ENCODE measurements around the gene FRMPD2.
"Not testable (repeated sequence)": the region's sequence is repeated elsewhere in the genome, so short reads cannot be mapped to it uniquely, and the experiment has no call there.

The FRMPD2 gene

GRCh38 chr10:48139953-48140850 lies 134.3 kb downstream of the FRMPD2 start:
- H3K27ac ChIP-seq (ENCODE audit: low read depth, low read length); H3F3A ChIP-seq (ENCODE audit: control insufficient read depth, insufficient read depth); H3K4me1 ChIP-seq (ENCODE audit: control insufficient read depth, low read length); H3K4me3 ChIP-seq (ENCODE audit: low read length); H3K27me3 ChIP-seq (ENCODE audit: control insufficient read depth, low read length); H3K9me3 ChIP-seq (ENCODE audit: control insufficient read depth, insufficient read depth, low read length); H3K36me3 ChIP-seq (ENCODE audit: control insufficient read depth, low read length); H3K4me2 ChIP-seq (ENCODE audit: low read length); H4K20me1 ChIP-seq (ENCODE audit: control insufficient read depth, insufficient read depth, low read depth, low read length); H3K79me2 ChIP-seq (ENCODE audit: control insufficient read depth, low read length); H3K9me2 ChIP-seq (replicated peaks; ENCODE audit: control insufficient read depth, low read length): not testable (repeated sequence)

GRCh38 chr10:48128954-48129353 lies 145.5 kb downstream of the FRMPD2 start:
- not testable (repeated sequence) for H3K27me3 ChIP-seq (ENCODE audit: control insufficient read depth, low read length); H3K36me3 ChIP-seq (ENCODE audit: control insufficient read depth, low read length); H3K79me2 ChIP-seq (ENCODE audit: control insufficient read depth, low read length); H3K4me3 ChIP-seq (ENCODE audit: low read length); H3F3A ChIP-seq (ENCODE audit: control insufficient read depth, insufficient read depth); H3K9me2 ChIP-seq (replicated peaks; ENCODE audit: control insufficient read depth, low read length); H3K9me3 ChIP-seq (ENCODE audit: control insufficient read depth, insufficient read depth, low read length); H4K20me1 ChIP-seq (ENCODE audit: control insufficient read depth, insufficient read depth, low read depth, low read length); H3K4me1 ChIP-seq (ENCODE audit: control insufficient read depth, low read length); H3K27ac ChIP-seq (ENCODE audit: low read depth, low read length); H3K4me2 ChIP-seq (ENCODE audit: low read length)

GRCh38 chr10:48126251-48126650 lies 148.2 kb downstream of the FRMPD2 start:
- not testable (repeated sequence) for H3K27ac ChIP-seq (ENCODE audit: low read depth, low read length); H4K20me1 ChIP-seq (ENCODE audit: control insufficient read depth, insufficient read depth, low read depth, low read length); H3K4me3 ChIP-seq (ENCODE audit: low read length); H3F3A ChIP-seq (ENCODE audit: control insufficient read depth, insufficient read depth); H3K27me3 ChIP-seq (ENCODE audit: control insufficient read depth, low read length); H3K4me1 ChIP-seq (ENCODE audit: control insufficient read depth, low read length); H3K9me2 ChIP-seq (replicated peaks; ENCODE audit: control insufficient read depth, low read length); H3K79me2 ChIP-seq (ENCODE audit: control insufficient read depth, low read length); H3K4me2 ChIP-seq (ENCODE audit: low read length); H3K9me3 ChIP-seq (ENCODE audit: control insufficient read depth, insufficient read depth, low read length); H3K36me3 ChIP-seq (ENCODE audit: control insufficient read depth, low read length)

- not testable (repeated sequence) for H3F3A ChIP-seq (ENCODE audit: control insufficient read depth, insufficient read depth); H3K9me3 ChIP-seq (ENCODE audit: control insufficient read depth, insufficient read depth, low read length); H3K4me3 ChIP-seq (ENCODE audit: low read length); H3K4me2 ChIP-seq (ENCODE audit: low read length); H3K79me2 ChIP-seq (ENCODE audit: control insufficient read depth, low read length); H3K36me3 ChIP-seq (ENCODE audit: control insufficient read depth, low read length); H3K27me3 ChIP-seq (ENCODE audit: control insufficient read depth, low read length); H3K4me1 ChIP-seq (ENCODE audit: control insufficient read depth, low read length); H4K20me1 ChIP-seq (ENCODE audit: control insufficient read depth, insufficient read depth, low read depth, low read length); H3K27ac ChIP-seq (ENCODE audit: low read depth, low read length); H3K9me2 ChIP-seq (replicated peaks; ENCODE audit: control insufficient read depth, low read length)
Measured at GRCh38 chr10:48125631-48126030, 148.9 kb downstream of the FRMPD2 start.

- not testable (repeated sequence) for H3K79me2 ChIP-seq (ENCODE audit: control insufficient read depth, low read length); H3K4me1 ChIP-seq (ENCODE audit: control insufficient read depth, low read length); H3K4me3 ChIP-seq (ENCODE audit: low read length); H3K4me2 ChIP-seq (ENCODE audit: low read length); H3K27me3 ChIP-seq (ENCODE audit: control insufficient read depth, low read length); H3K9me3 ChIP-seq (ENCODE audit: control insufficient read depth, insufficient read depth, low read length); H3K27ac ChIP-seq (ENCODE audit: low read depth, low read length); H3K9me2 ChIP-seq (replicated peaks; ENCODE audit: control insufficient read depth, low read length); H3F3A ChIP-seq (ENCODE audit: control insufficient read depth, insufficient read depth); H3K36me3 ChIP-seq (ENCODE audit: control insufficient read depth, low read length); H4K20me1 ChIP-seq (ENCODE audit: control insufficient read depth, insufficient read depth, low read depth, low read length)
Measured at GRCh38 chr10:48122618-48123017, 151.9 kb downstream of the FRMPD2 start.

GRCh38 chr10:48110277-48110676 lies 164.2 kb downstream of the FRMPD2 start:
- not testable (repeated sequence) for H3K36me3 ChIP-seq (ENCODE audit: control insufficient read depth, low read length); H3F3A ChIP-seq (ENCODE audit: control insufficient read depth, insufficient read depth); H3K9me3 ChIP-seq (ENCODE audit: control insufficient read depth, insufficient read depth, low read length); H3K27me3 ChIP-seq (ENCODE audit: control insufficient read depth, low read length); H4K20me1 ChIP-seq (ENCODE audit: control insufficient read depth, insufficient read depth, low read depth, low read length); H3K9me2 ChIP-seq (replicated peaks; ENCODE audit: control insufficient read depth, low read length); H3K4me2 ChIP-seq (ENCODE audit: low read length); H3K27ac ChIP-seq (ENCODE audit: low read depth, low read length); H3K4me1 ChIP-seq (ENCODE audit: control insufficient read depth, low read length); H3K4me3 ChIP-seq (ENCODE audit: low read length); H3K79me2 ChIP-seq (ENCODE audit: control insufficient read depth, low read length)

Measured in DOHH2 (cell line).